ENCODE data around the gene TCF25.

TCF25 gene

DNA sequence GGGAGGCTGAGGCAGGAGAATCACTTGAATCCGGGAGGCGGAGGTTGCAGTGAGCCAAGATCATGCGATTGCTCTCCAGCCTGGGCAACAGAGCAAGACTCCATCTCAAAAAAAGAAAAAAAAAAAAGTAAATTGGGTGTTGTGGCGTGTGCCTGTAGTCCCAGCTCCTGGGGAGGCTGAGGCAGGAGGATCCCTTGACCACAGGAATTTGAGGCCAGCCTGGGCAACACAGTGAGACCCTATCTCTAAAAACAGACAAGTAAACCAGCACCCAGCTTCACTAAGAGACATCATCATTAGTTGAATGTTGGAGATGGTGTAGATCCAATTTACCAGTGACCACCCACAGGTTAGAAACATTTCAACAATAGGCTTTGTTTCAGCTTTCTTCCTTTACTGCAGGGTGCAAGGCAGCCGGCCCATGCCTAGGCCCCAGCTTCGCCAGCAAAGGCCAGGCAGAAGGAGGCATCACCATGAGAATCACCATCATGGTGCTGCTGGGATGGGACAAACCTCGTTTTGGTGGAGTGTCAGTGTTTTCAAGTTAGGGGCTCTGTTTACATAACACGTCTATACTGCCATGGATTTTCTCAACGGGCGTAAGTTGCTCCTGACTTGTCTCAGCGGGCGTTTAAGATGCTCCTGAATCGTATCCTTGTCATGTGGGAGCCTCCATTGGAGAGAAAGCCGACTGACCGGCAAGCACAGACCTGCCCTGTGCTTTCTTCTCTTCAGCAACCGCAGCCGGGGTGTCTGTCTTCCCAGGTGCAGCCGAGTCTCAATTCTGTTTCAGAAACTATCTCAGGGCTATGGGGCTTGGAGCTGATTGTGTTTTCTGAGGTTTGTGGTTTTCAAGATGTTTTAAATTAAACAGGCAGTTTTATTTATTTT is 7.3 kb downstream of the TCF25 start:
- no peak for FAIRE-seq

DNA sequence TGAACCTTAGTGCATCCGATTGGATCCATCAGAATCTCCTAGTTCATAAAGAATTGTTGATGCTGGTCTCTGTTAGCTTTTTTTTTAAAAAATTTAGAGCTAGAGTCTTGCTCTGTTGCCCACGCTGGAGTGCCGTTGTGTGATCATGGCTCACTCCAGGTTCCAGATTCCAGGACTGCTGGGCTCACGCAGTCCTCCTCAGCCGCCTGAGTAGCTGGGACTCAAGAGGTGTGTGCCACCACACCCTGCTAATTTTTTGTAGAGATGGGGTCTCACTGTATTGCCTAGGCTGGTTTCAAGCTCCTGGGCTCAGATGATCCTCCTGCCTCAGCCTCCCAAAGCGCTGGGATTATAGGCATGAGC is 8.0 kb downstream of the TCF25 start:
- no peak for FAIRE-seq

DNA sequence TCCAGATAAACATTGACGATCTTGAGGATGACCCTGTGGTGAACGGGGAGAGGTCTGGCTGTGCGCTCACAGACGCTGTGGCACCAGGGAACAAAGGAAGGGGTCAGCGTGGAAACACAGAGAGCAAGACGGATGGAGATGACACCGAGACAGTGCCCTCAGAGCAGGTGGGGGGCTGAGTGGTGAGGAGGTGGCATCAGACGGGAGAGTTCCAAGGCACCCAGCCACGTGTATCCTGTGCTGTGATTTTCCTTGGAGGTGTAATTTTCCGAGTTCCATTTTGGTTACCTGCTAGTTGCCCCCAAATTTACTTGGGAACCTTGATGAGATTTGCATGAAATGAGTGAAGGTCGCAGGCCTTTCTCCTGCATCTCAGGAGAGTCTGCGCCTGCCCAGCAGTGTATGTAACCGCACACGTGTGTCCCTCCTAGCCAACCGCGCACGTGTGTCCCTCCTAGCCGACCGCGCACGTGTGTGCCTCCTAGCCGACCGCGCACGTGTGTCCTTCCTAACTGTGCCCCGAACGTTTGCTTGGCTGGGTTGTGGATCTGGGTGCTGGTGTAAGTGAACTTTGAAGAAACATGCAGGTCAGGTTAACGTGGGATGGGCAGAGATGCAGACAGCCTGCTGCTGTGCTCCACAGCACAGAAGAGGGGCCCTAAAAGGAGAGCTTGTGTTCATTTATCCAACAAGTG is 10.1 kb downstream of the TCF25 start:
- FAIRE-seq = no peak

DNA sequence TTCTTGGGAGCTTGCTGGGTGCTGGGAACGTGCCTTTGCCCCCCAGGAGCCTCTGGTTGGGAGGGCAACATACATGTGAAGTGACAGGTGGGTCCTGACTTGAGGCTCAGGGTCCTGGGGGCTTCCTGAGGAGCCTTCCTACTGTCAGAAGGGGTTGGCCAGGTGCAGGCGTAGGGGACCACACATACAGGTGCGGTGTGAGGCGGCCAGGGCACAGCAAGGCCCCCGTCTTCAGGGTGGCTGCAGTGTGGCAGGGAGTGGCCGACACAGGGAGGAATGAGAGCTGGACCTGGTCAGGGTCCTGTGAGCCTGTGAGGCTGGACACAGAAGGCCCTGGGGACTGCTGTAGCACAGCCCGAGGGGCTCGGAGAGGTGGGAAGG is 10.6 kb downstream of the TCF25 start:
- no peak for FAIRE-seq

DNA sequence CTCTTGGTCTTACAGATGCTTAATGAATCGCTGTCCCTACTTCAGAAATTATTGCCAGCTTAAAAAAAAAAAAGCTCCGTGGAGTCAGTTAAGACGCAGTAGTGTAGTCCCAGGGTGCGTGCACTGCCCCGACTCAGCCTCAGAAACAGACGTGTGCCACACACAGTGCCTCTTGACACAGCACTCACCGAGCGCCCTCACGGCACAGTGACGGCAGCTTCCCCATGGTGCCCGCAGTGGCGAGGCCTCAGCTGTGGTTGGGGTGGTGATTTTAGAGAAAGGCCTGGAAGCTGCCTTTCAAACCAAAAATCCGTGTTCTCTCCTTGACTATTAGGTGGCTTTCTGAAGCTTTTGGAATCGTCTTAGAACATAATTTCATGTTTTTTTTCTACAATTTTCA is 13.9 kb downstream of the TCF25 start:
- FAIRE-seq = no peak

DNA sequence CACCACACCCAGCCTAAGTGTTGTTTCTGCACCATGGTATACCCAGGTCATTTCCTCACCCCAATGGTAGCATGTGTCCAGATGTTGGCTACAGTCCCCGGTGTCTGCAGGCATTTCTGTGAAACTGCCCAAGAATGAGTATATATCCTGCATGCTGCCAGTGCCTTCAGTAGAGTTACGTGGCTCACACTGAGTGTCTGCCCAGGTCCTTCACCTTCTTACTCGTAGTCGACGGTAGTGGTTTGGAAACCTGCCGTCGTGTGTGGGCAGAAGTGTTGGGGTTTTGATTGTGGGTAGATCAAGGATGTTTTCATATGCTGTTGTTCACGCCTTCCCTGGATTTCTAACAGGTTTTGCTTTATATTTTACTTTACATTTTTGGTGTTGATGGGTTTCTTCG is 16.8 kb downstream of the TCF25 start:
- FAIRE-seq = no peak

DNA sequence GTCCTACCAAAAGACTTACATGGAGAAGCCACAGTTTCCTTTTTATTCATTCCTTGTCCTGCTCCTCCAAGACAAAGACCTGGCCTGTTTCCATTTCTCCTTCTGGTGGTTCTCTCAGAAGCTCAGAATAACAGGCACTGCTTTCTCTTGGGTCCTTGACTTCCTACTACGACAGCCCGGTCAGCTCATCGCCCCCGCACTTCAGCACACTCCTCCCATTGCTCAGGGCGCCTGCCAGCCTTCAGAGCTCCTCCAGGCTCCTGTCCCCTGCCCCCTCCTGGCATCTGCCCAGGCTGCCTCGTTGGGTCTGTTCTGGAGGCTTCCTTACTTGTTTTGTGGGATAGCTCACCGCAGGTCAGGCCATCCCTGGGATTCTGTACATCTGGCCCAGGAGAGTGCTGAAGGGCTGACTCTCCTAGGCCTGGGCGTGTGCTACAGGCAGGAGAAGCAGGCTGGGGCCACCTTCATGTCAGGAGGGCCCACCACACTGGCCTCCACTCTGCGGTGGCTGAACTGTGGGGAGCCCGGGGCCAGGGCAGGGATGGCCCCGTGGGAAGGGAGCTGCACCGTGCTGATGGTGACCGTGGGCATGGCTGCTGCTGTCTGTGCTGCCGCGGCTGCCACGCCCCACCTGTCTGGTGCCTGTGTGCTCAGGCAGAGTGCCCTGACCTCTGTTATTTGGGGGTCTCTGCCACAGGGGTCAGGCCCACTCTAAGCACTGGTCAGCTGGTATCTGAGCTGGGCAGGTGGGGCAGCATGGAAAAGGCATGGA is 17.7 kb downstream of the TCF25 start:
- FAIRE-seq = no peak

DNA sequence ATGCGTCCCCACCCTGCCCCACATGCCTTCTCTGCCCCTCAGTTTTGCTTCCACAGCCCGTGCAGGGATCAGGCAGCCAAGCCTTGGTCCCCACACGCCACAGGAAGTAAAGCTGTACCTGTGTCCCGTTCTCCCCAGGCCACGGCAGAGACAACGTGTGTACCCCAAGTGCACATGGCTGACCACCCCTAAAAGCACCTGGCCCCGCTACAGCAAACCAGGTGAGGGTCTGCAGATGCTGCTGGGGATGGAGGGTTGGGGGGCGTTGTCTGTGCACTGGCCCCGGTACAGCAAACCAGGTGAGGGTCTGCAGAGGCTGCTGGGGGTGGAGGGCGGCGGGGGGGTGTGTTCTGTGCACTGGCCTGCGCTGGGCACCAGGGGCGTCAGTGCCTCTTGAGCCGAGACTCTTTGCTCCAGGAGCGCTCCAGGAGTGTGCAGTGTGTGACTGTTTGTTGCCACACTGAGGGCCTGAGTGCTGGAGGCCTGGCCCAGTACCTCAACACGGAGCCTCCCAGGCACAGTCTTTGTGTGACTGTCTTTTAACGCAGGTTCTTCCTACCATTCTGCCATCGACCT is 18.8 kb downstream of the TCF25 start:
- FAIRE-seq = no peak

DNA sequence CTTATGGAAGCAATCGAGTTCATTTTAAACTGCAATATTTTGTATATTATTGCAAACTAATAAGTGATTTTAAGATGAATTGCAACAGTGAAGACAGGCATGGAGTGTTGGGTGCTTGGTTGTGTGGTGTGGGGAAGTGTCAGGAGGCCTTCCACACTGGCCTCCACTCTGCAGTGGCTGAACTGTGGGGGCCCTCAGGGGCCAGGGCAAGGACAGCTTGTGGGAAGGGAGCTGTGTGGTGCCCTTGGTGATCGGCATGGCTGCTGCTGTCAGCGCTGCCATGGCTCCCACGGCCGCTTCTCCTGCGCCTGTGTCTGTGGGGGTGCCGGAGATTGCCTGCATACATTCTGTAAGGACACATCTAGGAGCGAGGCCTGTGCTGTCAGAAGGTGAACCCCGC is 19.2 kb downstream of the TCF25 start:
- FAIRE-seq = no peak

GRCh38 chr16:89893642-89894548 is 20.5 kb downstream of the TCF25 start:
- no peak for FAIRE-seq

DNA sequence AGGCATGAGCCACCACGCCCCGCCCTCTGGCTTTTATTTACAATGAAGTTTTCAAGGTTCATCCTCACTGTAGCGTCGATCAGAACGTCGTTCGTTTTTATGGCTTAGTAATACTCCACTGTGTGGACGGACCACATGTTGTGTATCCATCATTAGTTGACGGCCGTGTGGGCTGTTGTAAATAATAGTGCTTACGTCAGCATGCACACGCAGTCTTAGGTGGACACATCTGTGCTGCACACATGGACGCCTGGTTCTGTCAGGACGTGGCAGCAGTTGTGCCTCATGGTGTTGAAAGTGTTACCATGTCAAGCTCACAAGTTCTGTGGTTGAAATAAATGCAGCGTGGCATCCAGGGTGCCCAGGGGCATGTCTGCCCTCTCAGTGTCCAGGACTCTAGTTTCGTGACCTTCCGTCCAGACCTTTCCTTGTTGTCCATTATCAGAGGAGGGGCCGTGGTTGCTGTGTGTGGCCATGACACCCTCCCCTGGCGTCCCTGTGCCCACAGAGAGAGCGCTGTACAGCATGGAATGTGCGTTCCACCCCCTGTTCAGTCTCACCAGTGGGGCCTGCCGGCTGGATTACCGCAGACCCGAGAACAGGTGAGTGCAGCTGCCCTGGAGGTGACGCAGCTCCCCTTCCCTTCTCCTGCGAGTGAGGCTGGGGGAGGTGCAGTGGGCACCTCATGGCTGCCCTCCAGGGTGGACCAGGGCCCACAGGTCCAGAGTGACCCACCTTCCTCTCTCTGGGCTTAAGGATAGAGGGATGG is 22.3 kb downstream of the TCF25 start:
- no peak for FAIRE-seq

DNA sequence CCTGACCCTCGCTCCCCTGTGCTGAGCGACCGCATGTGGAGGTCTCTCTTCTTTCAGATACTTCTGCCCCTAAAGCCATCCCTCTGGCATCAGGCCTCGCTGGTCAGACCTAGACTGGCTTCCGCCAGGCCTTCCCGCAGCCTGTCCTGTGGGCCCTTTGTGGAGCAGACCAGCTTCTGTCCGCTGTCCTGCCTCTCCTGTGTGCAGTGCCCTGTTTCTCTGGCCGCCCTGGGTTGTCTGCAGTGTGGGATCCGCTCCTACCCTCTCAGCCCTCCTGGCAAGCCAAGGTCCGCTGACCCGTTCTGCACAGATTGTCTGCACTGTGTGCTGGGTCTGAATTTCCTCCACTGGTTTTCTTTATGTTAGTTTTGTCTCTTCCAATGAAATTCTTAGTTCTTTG is 23.8 kb downstream of the TCF25 start:
- no peak for FAIRE-seq

DNA sequence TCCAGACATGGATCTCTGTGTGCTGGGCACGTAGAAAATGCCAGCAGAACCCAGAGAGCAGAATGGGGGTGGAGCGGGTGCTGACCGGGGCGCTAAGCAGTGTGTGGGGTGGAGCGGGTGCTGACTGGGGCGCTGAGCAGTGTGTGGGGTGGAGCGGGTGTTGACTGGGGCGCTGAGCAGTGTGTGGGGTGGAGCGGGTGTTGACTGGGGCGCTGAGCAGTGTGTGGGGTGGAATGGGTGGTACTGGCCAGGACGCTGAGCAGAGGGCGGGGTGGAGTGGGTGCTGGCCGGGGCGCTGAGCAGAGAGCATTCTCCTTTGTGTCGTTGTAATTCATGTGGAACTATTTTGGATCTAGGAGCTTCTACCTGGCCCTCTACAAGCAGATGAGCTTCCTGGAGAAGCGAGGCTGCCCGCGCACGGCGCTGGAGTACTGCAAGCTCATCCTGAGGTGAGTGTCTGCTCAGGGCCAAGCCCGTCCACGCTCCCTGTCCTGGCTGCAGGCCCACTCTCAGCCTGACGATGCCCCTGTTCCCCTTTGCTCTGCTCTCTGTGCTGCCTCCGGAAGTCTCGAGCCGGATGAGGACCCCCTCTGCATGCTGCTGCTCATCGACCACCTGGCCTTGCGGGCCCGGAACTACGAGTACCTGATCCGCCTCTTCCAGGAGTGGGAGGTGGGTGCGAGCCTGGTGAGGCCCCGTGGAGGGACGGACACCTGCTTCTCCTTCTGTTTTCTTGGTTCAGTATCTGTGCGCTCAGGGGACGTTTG is 25.0 kb downstream of the TCF25 start:
- no peak for FAIRE-seq

DNA sequence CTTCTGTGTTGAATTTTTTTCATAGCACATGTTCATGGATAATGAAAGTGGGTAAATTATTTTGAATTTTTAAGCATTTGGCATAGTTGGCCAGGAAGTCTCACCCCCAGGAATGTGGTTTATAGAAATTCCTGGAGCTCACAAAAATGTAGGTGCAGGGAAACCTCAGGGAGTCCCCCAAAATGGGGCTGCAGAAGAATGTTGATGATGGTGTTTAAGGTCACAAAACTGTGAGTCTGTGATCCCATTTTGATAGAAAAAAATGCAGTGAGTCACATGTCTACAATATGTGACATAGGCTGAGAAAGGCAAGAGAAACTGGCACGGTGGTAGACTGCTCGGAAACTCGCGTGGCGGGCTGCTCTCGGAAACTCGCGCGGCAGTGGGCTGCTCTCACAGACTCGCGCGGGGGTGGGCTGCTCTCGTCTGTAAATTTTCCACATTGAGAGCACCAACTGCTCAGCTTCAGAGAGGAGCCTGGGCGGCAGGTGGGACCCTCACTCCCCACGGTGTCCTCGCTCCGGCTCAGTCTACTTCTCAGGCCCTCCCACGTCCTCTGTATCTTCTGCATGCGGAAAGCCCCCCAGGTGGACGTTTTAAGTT is 26.6 kb downstream of the TCF25 start:
- FAIRE-seq = no peak

GRCh38 chr16:89900885-89901284 is 27.5 kb downstream of the TCF25 start:
- no peak for FAIRE-seq

- no peak for FAIRE-seq
These were observed 29.6 kb downstream of the TCF25 start for GRCh38 chr16:89902980-89903379.

GRCh38 chr16:89903908-89904515 is 30.6 kb downstream of the TCF25 start:
- no peak for FAIRE-seq

DNA sequence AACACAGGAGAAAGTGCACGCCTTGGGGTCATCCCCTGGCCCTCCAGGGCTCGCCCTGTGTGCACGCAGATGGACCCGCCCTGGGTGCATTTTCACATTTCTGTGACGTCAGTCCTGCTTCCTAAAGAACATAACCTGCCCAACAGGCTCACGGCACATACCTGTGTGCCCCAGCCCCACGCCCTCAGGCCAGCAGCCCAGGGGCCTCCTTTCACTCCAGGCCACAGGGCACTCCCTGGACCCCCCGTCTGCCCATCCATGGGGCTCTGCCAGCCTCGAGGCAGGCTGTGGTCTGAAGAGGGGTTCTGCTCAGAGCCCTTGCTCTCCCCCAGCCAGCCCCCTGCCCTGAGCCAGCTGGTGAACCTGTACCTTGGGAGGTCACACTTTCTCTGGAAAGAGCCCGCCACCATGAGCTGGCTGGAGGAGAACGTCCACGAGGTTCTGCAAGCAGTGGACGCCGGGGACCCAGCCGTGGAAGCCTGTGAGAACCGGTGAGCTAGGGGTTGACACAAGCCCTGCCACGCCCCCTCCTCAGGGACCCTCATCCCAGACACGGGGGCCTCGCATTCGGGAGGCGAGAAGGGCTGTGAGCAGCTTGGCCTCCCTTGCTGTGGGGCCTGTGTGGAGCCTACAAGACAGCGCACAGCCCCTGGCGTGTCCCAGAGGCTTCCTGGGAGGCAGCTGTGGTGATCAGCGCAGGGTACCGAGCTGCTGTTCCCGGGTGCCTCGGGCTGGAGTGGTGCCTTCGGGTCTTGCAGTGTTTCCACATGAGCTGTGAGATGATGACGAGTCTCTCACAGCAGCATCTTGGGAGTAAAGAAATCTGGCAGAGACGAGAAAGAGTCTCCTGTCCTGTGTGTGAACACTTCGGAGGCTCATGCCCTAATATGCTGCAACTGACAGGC is 31.5 kb downstream of the TCF25 start:
- FAIRE-seq = no peak
